ENCODE data around the gene RRP1. TPM values are rescaled to one million over a fixed set of nuclear protein-coding genes. Genes with fewer than 3 reads are reported as not detected.

The RRP1 gene
- total RNA-seq, 1 experiment from 2014 or later: 76.4 TPM

- H3K27ac ChIP-seq (ENCODE audit: low read length): no peak overlapping the region
- BruUV-seq (replicated peaks): no TSS peak
- ChIA-PET POLR2A (ENCODE audit: unreplicated experiment) (no interaction called here), CTCF (no interaction called here)
- H3K9me3 ChIP-seq (ENCODE audit: low read length): no peaks in the 10 kb centered on the region
- no peak overlapping the region for H3K4me2 ChIP-seq (ENCODE audit: low read length)
- ATAC-seq: no peak
- no peaks in the 10 kb centered on the region for H3K79me2 ChIP-seq (ENCODE audit: low read length)
- intact Hi-C loops (cut with micrococcal nuclease): no loop called here
- H3K36me3 ChIP-seq (ENCODE audit: low read depth, low read length): peaks cover 67% of the 10 kb centered on the region
- H2AFZ ChIP-seq (ENCODE audit: low read length): no peak overlapping the region
- no peak for TF ChIP-seq CTCF (conservative IDR thresholded peaks at IDR 0.05; ENCODE audit: low read depth, low read length)
- TF ChIP-seq EZH2phosphoT487 (IDR thresholded peaks at IDR 0.05; ENCODE audit: borderline replicate concordance, low read length): no peak
- TF ChIP-seq EZH2 (IDR thresholded peaks at IDR 0.05; ENCODE audit: low read length, unreplicated experiment): no peak
- H3K4me1 ChIP-seq (ENCODE audit: insufficient read depth, low read length): no peaks in the 10 kb centered on the region
- no peak overlapping the region for H3K4me3 ChIP-seq (ENCODE audit: low read length)
- no peaks in the 10 kb centered on the region for H4K20me1 ChIP-seq (ENCODE audit: low read length)
- no peaks in the 10 kb centered on the region for H3K9me2 ChIP-seq (replicated peaks; ENCODE audit: low read length)
- H3K27me3 ChIP-seq (ENCODE audit: low read length): no peaks in the 10 kb centered on the region
- DNase-seq: no peak
- no peaks in the 10 kb centered on the region for H3F3A ChIP-seq (ENCODE audit: low read length, unreplicated experiment)
- H3K9ac ChIP-seq (ENCODE audit: low read length): no peak overlapping the region
Observed at GRCh38 chr21:43749651-43750262, 39.6 kb upstream of the RRP1 start.

- POLR2A ChIA-PET (ENCODE audit: unreplicated experiment): no interaction called here
Observed at GRCh38 chr21:43750339-43751033, 38.9 kb upstream of the RRP1 start.

More at GRCh38 chr21:43750339-43751033, 38.9 kb upstream of the RRP1 start:
- no peak for DNase-seq
- Histone ChIP-seq H3K79me2 (ENCODE audit: low read length) (no peaks in the 10 kb centered on the region), H3K4me2 (ENCODE audit: low read length) (no peak overlapping the region), H3K4me1 (ENCODE audit: insufficient read depth, low read length) (no peaks in the 10 kb centered on the region), H4K20me1 (ENCODE audit: low read length) (no peaks in the 10 kb centered on the region), H3K27me3 (ENCODE audit: low read length) (no peaks in the 10 kb centered on the region), H3F3A (ENCODE audit: low read length, unreplicated experiment) (no peaks in the 10 kb centered on the region), H3K9ac (ENCODE audit: low read length) (no peak overlapping the region), H3K36me3 (ENCODE audit: low read depth, low read length) (peaks cover 70% of the 10 kb centered on the region), H3K4me3 (ENCODE audit: low read length) (no peak overlapping the region), H2AFZ (ENCODE audit: low read length) (no peak overlapping the region), H3K9me3 (ENCODE audit: low read length) (no peaks in the 10 kb centered on the region), H3K27ac (ENCODE audit: low read length) (no peak overlapping the region), H3K9me2 (replicated peaks; ENCODE audit: low read length) (no peaks in the 10 kb centered on the region)
- TF ChIP-seq EZH2 (IDR thresholded peaks at IDR 0.05; ENCODE audit: low read length, unreplicated experiment) (no peak), EZH2phosphoT487 (IDR thresholded peaks at IDR 0.05; ENCODE audit: borderline replicate concordance, low read length) (no peak), CTCF (conservative IDR thresholded peaks at IDR 0.05; ENCODE audit: low read depth, low read length) (no peak)
- intact Hi-C loops (cut with micrococcal nuclease): no loop called here
- ATAC-seq: no peak; the same call in 1 of the 2 replicates
- CTCF ChIA-PET: no interaction called here
- no TSS peak for BruUV-seq (replicated peaks)
